GM18505 (cell line): Measurements from ENCODE around the gene OOSP4A.
"Not testable (repeated sequence)": the region's sequence is repeated elsewhere in the genome, so short reads cannot be mapped to it uniquely, and the experiment has no call there.

Experiments used
- ATAC-seq: cut with Tn5 transposase; IDR thresholded peaks from one replicate; pipeline ENCODE4 v1.9.1; 2021; ENCODE audit not compliant: unreplicated experiment
- POLR2A ChIP-seq: IDR thresholded peaks from 4 replicates; pipeline ENCODE4 v1.6.1; 2011; ENCODE audit warnings: borderline replicate concordance; ENCODE audit not compliant: insufficient read depth, insufficient read length; ENCODE audit errors: extremely low read depth

The OOSP4A gene

DNA sequence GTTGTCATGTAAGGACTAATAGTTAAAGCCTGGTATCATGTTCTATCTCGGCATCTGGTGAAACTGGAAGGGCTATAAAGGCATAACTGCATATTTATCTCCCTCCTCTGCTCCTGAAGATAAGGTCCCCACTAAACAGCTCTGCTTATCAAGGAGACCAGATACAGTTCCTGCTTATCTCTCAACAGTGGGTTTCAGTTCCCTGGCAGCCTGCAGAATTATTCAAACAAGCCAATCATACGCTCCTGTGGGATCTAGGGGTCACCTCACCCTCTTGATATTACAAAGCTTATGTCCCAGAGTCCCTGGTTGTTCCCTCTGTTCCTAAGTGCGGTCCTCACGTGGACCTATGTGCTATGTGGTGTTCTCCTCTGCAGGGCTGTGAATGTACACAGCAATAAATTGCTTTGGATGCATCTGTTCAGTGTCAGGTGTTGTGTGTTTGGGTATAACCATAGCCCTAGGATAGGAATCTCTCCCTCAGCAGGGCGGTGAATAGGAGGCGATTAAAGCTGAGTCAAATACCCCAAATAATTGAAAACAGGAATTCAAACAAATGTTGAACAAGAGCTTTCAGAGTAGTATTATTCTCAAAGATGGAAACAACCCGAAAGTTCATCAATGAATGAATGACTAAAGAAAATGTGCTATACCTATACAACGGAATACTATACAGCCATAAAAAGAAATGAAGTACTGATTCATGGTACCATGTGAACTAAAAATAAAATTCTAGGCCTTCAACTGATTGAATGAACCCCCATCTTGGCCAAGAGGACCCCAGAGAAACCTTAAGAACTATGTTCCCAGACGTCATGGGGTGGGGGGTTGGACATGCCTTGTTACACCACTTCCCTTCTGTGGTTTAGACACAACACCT is 3.1 kb upstream of the OOSP4A start:
- TF ChIP-seq POLR2A, result no peak
- no peak for ATAC-seq

- no peak for ATAC-seq
- no peak for TF ChIP-seq POLR2A
These were observed 1.7 kb upstream of the OOSP4A start for GRCh38 chr11:59962107-59962482.

DNA sequence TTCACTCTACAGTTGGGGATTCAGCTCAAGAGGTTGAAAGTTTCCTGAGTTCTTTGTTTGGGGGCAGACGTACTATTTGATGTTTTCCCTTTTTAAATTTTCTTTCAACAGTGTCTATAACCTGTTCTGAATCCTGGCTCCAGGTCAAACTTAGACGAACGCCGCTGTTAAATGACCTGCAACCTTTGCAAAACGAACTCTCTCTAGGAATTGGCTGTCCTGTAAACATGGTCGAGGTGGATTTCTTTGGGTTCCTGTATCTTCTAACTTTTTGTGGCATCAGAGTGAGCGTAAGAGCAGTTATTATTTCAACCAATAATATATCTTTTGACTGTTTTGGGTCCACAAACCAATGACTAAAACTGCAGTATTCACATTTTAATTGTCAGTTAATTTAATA is 1.6 kb downstream of the OOSP4A start:
- no peak for ATAC-seq
- TF ChIP-seq POLR2A, result no peak

DNA sequence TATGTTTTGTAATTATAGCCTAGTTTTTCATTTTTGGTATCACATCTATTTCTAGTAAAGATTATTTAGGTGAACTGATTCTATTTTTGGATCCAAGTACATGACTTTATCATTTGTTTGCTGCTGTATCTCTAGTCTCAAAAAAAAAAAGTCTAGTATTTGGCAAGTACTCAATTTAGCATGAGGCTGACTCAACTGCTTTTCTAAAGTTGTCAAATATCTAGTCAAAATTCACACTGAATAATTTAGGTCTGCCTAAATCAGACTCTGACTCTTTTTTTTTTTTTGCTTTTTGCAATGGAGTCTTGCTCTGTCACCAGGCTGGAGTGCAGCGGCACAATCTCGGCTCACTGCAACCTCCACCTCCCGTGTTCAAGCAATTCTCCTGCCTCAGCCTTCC is 2.4 kb downstream of the OOSP4A start:
- TF ChIP-seq POLR2A, result no peak
- ATAC-seq, result no peak

- no peak for ATAC-seq
- TF ChIP-seq POLR2A, result no peak
These were observed 4.0 kb downstream of the OOSP4A start for GRCh38 chr11:59967677-59968394.

- no peak for TF ChIP-seq POLR2A
- no peak for ATAC-seq
These were observed 4.6 kb downstream of the OOSP4A start for GRCh38 chr11:59968395-59968783.

DNA sequence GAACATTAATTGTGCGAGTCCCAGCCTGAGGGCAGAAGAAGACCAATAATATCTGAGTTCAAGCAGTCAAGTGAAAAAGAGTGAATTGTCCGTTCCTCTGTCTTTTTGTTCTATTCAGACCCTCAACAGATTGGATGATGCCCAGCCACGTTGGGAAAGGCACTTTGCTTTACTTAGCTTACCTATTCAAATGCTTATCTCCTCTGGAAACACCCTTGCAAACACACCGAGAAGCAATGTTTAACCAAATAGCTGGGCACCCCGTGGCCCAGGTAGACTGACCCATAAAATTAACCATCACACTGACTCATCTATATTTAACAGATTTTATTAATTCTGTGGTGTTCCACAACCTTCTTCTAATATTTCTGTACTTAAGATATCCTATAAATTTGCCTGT is 9.3 kb downstream of the OOSP4A start:
- ATAC-seq, result no peak
- no peak for TF ChIP-seq POLR2A

DNA sequence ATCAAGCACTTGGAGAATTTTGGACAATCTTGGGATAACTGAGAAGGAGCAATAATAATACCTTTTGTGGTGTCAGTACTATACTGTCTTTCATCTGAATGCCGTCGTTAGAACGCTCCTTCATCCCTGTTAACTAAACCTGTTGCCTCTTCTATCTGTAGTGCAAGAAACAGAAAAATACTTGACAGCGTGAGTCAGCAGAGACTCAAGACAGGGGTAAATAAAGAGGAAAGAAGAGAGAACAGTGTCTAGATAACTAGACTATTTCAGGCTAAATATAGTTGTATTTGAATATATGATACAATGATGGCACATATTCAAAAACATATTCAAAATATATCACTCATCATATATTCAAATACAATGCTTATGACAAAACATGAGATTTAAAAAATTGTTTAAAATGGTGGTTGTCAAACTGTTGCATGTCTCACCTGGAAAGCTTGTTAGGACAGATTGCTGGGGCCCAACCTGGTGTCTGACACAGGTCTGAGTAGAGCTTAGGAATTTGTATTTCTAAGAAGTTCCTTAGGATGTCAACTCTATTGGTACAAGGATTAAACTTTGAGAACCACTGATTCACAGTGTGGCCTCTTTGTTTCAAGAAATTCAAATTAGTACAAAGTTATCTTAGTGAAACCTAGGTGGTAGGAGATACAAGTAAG is 17.4 kb downstream of the OOSP4A start:
- TF ChIP-seq POLR2A, result no peak
- no peak for ATAC-seq

GRCh38 chr11:59982037-59982436 is 18.2 kb downstream of the OOSP4A start:
- ATAC-seq, result not testable (repeated sequence)

- TF ChIP-seq POLR2A, result no peak
- ATAC-seq, result no peak
These were observed 19.4 kb downstream of the OOSP4A start for GRCh38 chr11:59983212-59983611.

- TF ChIP-seq POLR2A, result no peak
- ATAC-seq, result no peak
These were observed 20.5 kb downstream of the OOSP4A start for GRCh38 chr11:59984368-59984767.

GRCh38 chr11:59990421-59990820 is 26.6 kb downstream of the OOSP4A start:
- no peak for ATAC-seq
- no peak for TF ChIP-seq POLR2A

- no peak for TF ChIP-seq POLR2A
- no peak for ATAC-seq
These were observed 28.6 kb downstream of the OOSP4A start for GRCh38 chr11:59992425-59992824.

DNA sequence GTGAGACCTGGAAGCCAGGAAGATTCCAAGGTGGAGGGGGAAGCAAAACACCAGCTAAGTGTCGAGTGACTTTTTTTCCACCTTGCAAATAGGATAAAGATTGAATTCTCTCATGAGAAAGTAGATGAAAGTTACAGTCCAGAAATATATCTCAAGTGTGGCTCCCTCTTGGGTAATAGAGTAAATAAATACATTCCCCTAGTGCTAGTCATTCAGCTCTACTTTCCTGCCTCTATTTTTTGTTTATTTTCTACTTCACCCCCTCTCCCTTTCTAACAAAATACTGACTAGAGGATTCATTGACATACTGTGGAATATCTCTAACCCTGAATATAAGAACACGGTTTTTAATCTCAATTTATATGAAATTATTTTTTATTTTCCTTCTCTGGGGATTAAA is 34.0 kb downstream of the OOSP4A start:
- no peak for ATAC-seq
- no peak for TF ChIP-seq POLR2A
